ENCODE results near the gene PRR33.
A peak's percentile ranks its signal among the peaks of the same experiment; 100 is the strongest.

The PRR33 gene

GRCh38 chr11:1862588-1863351 lies 28.9 kb downstream of the PRR33 start:
- no peak for DNase-seq (ENCODE audit: low read depth)

- no peak for DNase-seq (ENCODE audit: low read depth)
Observed at GRCh38 chr11:1861435-1862411, 30.0 kb downstream of the PRR33 start.

GRCh38 chr11:1860108-1860507 lies 31.6 kb downstream of the PRR33 start:
- no peak for DNase-seq (ENCODE audit: low read depth)

- no peak for DNase-seq (ENCODE audit: low read depth)
Observed at GRCh38 chr11:1859004-1859403, 32.7 kb downstream of the PRR33 start.

GRCh38 chr11:1858576-1858975 lies 33.1 kb downstream of the PRR33 start:
- DNase-seq (ENCODE audit: low read depth) = no peak

- no peak for DNase-seq (ENCODE audit: low read depth)
Observed at GRCh38 chr11:1858154-1858553, 33.5 kb downstream of the PRR33 start.

GRCh38 chr11:1857064-1857463 lies 34.6 kb downstream of the PRR33 start:
- no peak for DNase-seq (ENCODE audit: low read depth)

GRCh38 chr11:1856306-1857005 lies 35.2 kb downstream of the PRR33 start:
- no peak for DNase-seq (ENCODE audit: low read depth)

- DNase-seq (ENCODE audit: low read depth) = no peak
Observed at GRCh38 chr11:1855886-1856265, 35.8 kb downstream of the PRR33 start.

- no peak for DNase-seq (ENCODE audit: low read depth)
Observed at GRCh38 chr11:1854949-1855885, 36.5 kb downstream of the PRR33 start.

- DNase-seq (ENCODE audit: low read depth) = no peak
Observed at GRCh38 chr11:1854132-1854948, 37.4 kb downstream of the PRR33 start.

- DNase-seq (ENCODE audit: low read depth) = no peak
Observed at GRCh38 chr11:1853376-1854131, 38.1 kb downstream of the PRR33 start.

GRCh38 chr11:1852877-1853276 lies 38.8 kb downstream of the PRR33 start, which contains the start of gene LSP1:
TSS of gene LSP1 (plus strand) at chr11:1853084. CDS start at chr11:1853145, 61 bp downstream.
- peak; percentile 61 for DNase-seq (ENCODE audit: low read depth)

GRCh38 chr11:1852271-1852876 lies 39.3 kb downstream of the PRR33 start:
- DNase-seq (ENCODE audit: low read depth) = no peak

- DNase-seq (ENCODE audit: low read depth) = no peak
Observed at GRCh38 chr11:1851468-1852180, 40.1 kb downstream of the PRR33 start.

- no peak for DNase-seq (ENCODE audit: low read depth)
Observed at GRCh38 chr11:1848640-1849430, 42.9 kb downstream of the PRR33 start.

- no peak for DNase-seq (ENCODE audit: low read depth)
Observed at GRCh38 chr11:1847926-1848639, 43.6 kb downstream of the PRR33 start.

Measured in stimulated activated CD8-positive, alpha-beta memory T cell treated with anti-CD3 and anti-CD28 coated beads, Interleukin-7, amount 100 ng/mL, for 24 hours (primary cell).